Testis (tissue), 2 donors: ENCODE measurements around the gene ITGB2.

Experiments used
- POLR2A ChIP-seq: fragments of 450-650 bp; IDR thresholded peaks from one replicate; pipeline ENCODE4 v1.6.1; 2017; ENCODE audit warnings: antibody characterized with exemption, mild to moderate bottlenecking, moderate library complexity
- TF ChIP-seq, protein P1 (sequence below), 3 experiments: fragments of 450-650 bp in 2 of 3; fragments of 200-600 bp in 1 of 3; sonication (generic) in 1 of 3; IDR thresholded peaks; one replicate each; pipeline ENCODE4 v1.5.1; 2016 to 2019; ENCODE audit warnings: antibody characterized with exemption in 3 of 3, mild to moderate bottlenecking in 2 of 3, moderate library complexity in 1 of 3

DNA sequence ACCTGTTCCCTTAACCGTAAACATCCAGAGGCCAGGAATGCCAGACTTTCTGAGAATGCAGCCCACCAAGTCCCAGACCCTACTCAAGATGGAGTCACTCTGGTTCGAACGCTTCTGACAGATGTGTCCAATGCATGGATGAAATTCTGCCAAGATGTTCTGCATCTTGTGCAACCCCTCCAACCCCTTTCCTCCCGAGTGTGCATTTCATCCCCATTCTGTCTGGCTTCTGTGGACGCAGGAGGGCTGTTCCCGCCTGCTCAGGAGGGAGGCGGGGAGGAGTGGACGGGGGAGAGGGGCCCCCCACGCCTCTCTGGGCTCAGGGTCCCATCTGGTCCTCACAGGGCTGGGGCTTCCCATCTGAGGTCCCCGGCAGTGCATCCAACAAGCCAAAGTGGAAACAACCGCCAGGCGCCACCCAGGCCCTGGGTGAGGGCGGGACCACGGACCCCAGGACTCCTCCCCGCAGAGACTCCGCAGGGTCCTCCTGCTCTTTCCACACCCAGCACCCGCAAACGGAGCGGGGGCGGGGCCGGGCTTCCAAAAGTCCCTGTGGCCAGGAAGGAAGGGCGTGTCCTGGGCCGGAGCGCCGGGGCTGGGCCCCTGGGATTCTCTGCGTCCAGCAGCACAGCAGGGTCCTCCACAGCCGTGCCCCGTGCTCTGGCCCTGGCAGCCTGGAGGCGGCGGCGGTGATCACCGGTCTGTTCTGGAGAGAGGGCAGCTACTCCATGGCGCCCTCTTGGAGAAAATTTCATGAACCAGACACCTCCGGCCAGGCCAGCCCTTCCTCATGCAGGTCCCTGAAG lies 75.1 kb downstream of the ITGB2 start:
- TF ChIP-seq, protein P1, sequence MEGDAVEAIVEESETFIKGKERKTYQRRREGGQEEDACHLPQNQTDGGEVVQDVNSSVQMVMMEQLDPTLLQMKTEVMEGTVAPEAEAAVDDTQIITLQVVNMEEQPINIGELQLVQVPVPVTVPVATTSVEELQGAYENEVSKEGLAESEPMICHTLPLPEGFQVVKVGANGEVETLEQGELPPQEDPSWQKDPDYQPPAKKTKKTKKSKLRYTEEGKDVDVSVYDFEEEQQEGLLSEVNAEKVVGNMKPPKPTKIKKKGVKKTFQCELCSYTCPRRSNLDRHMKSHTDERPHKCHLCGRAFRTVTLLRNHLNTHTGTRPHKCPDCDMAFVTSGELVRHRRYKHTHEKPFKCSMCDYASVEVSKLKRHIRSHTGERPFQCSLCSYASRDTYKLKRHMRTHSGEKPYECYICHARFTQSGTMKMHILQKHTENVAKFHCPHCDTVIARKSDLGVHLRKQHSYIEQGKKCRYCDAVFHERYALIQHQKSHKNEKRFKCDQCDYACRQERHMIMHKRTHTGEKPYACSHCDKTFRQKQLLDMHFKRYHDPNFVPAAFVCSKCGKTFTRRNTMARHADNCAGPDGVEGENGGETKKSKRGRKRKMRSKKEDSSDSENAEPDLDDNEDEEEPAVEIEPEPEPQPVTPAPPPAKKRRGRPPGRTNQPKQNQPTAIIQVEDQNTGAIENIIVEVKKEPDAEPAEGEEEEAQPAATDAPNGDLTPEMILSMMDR (IDR thresholded peaks at IDR 0.05), result no peak
- no peak for TF ChIP-seq POLR2A
